BE2C (cell line): ENCODE measurements around the gene UTP18.

Experiments used
- DNase-seq: peaks from one replicate; pipeline ENCODE4 v3.0.0-alpha.2; 2020
- H3K27me3 ChIP-seq: fragments of 250-450 bp; sonication (Bioruptor Pico); 2 replicates; pipeline ENCODE4 v1.5.1; 2020; ENCODE audit warnings: mild to moderate bottlenecking
- H3K36me3 ChIP-seq: fragments of 250-450 bp; sonication (Bioruptor Pico); 2 replicates; pipeline ENCODE4 v1.5.1; 2020; ENCODE audit warnings: mild to moderate bottlenecking
- H3K4me1 ChIP-seq: fragments of 250-450 bp; sonication (Bioruptor Pico); 2 replicates; pipeline ENCODE4 v1.5.1; 2020
- H3K4me3 ChIP-seq: 2 replicates; pipeline ENCODE4 v1.5.1; 2011; ENCODE audit warnings: low read depth, low read length
- H3K9me3 ChIP-seq: fragments of 250-450 bp; sonication (Bioruptor Pico); 2 replicates; pipeline ENCODE4 v1.5.1; 2020
- CTCF ChIP-seq: IDR thresholded peaks from 2 replicates; pipeline ENCODE4 v1.5.1; 2012; ENCODE audit warnings: mild to moderate bottlenecking, low read depth, low read length

UTP18 gene

GRCh38 chr17:51228161-51228560 is 32.2 kb upstream of the UTP18 start:
- Histone ChIP-seq H3K4me3 (no peak overlapping the region), H3K9me3 (no peaks in the 10 kb centered on the region), H3K27me3 (no peaks in the 10 kb centered on the region), H3K36me3 (peaks cover 12% of the 10 kb centered on the region), H3K4me1 (no peaks in the 10 kb centered on the region)
- TF ChIP-seq CTCF: no peak
- no peak for DNase-seq

GRCh38 chr17:51229889-51230288 is 30.5 kb upstream of the UTP18 start:
- H3K27me3 ChIP-seq: no peaks in the 10 kb centered on the region
- no peaks in the 10 kb centered on the region for H3K9me3 ChIP-seq
- no peak for DNase-seq
- peaks cover under 1% of the 10 kb centered on the region; the same call in 1 of the 2 replicates for H3K36me3 ChIP-seq
- H3K4me1 ChIP-seq: no peaks in the 10 kb centered on the region
- no peak overlapping the region for H3K4me3 ChIP-seq
- TF ChIP-seq CTCF: no peak

GRCh38 chr17:51230306-51230705 is 30.0 kb upstream of the UTP18 start:
- TF ChIP-seq CTCF: no peak
- no peaks in the 10 kb centered on the region for H3K27me3 ChIP-seq
- DNase-seq: no peak
- no peaks in the 10 kb centered on the region for H3K9me3 ChIP-seq
- no peaks in the 10 kb centered on the region; the same call in 1 of the 2 replicates for H3K36me3 ChIP-seq
- no peak overlapping the region for H3K4me3 ChIP-seq
- H3K4me1 ChIP-seq: no peaks in the 10 kb centered on the region

GRCh38 chr17:51231999-51232398 is 28.3 kb upstream of the UTP18 start:
- Histone ChIP-seq H3K27me3 (no peaks in the 10 kb centered on the region), H3K4me3 (no peak overlapping the region), H3K4me1 (no peaks in the 10 kb centered on the region), H3K9me3 (no peaks in the 10 kb centered on the region), H3K36me3 (no peaks in the 10 kb centered on the region; the same call in 1 of the 2 replicates)
- no peak for TF ChIP-seq CTCF
- no peak for DNase-seq

- no peak overlapping the region for H3K4me3 ChIP-seq
- peaks cover 3% of the 10 kb centered on the region; the same call in 1 of the 2 replicates for H3K36me3 ChIP-seq
- no peaks in the 10 kb centered on the region for H3K9me3 ChIP-seq
- H3K4me1 ChIP-seq: no peaks in the 10 kb centered on the region
- no peak for DNase-seq
- no peak for TF ChIP-seq CTCF
- H3K27me3 ChIP-seq: no peaks in the 10 kb centered on the region
Observed at GRCh38 chr17:51234162-51234561, 26.2 kb upstream of the UTP18 start.

GRCh38 chr17:51238255-51238887 is 22.0 kb upstream of the UTP18 start:
- Histone ChIP-seq H3K4me1 (no peaks in the 10 kb centered on the region), H3K27me3 (no peaks in the 10 kb centered on the region), H3K36me3 (0 out of 2 replicates have a peak, but pooled peaks cover 3% of the 10 kb centered on the region), H3K9me3 (no peaks in the 10 kb centered on the region), H3K4me3 (no peak overlapping the region)
- DNase-seq: no peak
- TF ChIP-seq CTCF: no peak
